ENCODE measurements around the gene MS4A10.

- TF ChIP-seq CTCF (IDR thresholded peaks at IDR 0.05; ENCODE audit: low read depth, low read length) (no peak), POLR2A (IDR thresholded peaks at IDR 0.05; ENCODE audit: extremely low read depth, insufficient read length) (no peak), MAX (IDR thresholded peaks at IDR 0.05; ENCODE audit: low read depth, low read length) (no peak), MYC (IDR thresholded peaks at IDR 0.05; ENCODE audit: low read depth, low read length) (no peak)
Measured at GRCh38 chr11:60777572-60777971, 7.6 kb upstream of the MS4A10 start.
